ENCODE data around the gene TFAP2A. TPM values are rescaled to one million over a fixed set of nuclear protein-coding genes. Genes with fewer than 3 reads are reported as not detected.

TFAP2A gene
- total RNA-seq, 1 donor from 2014 or later: 3.4 TPM

DNA sequence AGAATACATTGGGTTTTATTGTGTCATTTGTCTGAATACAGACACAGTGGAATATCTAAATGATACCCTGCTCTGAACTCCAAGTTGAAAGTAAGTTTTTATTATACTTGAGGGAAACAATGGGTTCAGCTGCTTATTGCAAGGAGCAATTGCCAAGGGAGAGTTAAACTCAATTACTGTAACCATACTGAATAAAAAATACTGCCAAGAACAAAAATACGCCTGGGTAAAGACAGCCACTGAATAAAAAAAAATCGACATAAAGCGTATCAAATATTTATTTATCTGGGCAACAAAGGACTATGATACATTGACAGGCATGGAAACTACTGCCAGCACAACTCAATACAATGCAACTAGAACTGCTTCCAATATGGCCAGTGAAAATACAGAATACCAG lies 18.1 kb downstream of the TFAP2A start:
- H3K27me3 ChIP-seq (ENCODE audit: control insufficient read depth, insufficient read depth, low read length): no peaks in the 10 kb centered on the region
- H3K4me3 ChIP-seq (ENCODE audit: low read depth, low read length): no peak overlapping the region
- H3K36me3 ChIP-seq (ENCODE audit: control insufficient read depth, insufficient read depth, low read length): peaks cover 9% of the 10 kb centered on the region
- DNase-seq (ENCODE audit: low read depth) (no peak), FAIRE-seq (no peak)
- TF ChIP-seq, protein P1, sequence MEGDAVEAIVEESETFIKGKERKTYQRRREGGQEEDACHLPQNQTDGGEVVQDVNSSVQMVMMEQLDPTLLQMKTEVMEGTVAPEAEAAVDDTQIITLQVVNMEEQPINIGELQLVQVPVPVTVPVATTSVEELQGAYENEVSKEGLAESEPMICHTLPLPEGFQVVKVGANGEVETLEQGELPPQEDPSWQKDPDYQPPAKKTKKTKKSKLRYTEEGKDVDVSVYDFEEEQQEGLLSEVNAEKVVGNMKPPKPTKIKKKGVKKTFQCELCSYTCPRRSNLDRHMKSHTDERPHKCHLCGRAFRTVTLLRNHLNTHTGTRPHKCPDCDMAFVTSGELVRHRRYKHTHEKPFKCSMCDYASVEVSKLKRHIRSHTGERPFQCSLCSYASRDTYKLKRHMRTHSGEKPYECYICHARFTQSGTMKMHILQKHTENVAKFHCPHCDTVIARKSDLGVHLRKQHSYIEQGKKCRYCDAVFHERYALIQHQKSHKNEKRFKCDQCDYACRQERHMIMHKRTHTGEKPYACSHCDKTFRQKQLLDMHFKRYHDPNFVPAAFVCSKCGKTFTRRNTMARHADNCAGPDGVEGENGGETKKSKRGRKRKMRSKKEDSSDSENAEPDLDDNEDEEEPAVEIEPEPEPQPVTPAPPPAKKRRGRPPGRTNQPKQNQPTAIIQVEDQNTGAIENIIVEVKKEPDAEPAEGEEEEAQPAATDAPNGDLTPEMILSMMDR (IDR thresholded peaks at IDR 0.05; ENCODE audit: insufficient read depth, low read length, severe bottlenecking): no peak

DNA sequence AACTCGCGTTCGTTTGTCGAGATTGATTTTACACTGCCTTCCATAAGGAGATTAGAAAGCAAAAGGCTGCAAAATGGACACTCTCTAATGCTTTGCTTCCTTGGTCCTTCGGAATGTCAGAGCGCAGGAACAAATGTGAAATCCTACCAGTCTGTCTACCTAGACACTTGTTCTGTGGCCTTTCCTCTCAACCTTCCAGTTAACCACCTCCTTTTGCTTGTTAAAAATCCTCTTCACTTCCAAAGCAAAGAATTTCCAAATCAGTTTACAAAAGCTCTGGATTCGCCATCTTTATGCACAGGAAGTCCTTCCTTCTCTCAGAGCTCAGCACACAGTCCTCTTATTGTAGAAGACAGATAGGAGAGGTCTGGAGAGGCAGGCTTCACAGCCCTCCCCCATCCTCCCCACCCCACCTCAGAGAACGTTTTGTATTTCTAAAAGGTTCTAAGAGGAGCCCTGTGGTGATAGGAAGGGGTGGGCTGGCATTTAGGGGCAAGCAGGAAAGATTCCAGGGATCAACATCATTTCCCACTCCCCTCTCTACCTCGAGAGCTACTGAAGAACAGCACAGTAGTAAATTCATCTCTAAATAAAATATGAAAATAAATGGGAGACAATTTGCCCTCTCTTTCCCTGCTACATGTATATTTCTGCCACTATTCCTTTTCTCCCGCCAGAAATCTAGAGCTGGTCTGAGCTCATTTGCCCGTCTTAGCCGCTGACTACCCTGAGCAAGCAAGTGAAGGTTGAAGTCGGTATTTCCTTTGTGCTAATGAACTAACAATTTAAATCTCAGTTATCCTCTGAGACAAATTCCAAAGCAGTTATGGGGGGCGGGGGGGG lies 18.9 kb downstream of the TFAP2A start:
- FAIRE-seq: no peak
- H3K27me3 ChIP-seq (ENCODE audit: control insufficient read depth, insufficient read depth, low read length): no peaks in the 10 kb centered on the region
- H3K4me3 ChIP-seq (ENCODE audit: low read depth, low read length): no peak overlapping the region
- H3K36me3 ChIP-seq (ENCODE audit: control insufficient read depth, insufficient read depth, low read length): peaks cover 8% of the 10 kb centered on the region
- TF ChIP-seq, protein P1 (IDR thresholded peaks at IDR 0.05; ENCODE audit: insufficient read depth, low read length, severe bottlenecking): no peak
- DNase-seq (ENCODE audit: low read depth): peak; percentile 22

DNA sequence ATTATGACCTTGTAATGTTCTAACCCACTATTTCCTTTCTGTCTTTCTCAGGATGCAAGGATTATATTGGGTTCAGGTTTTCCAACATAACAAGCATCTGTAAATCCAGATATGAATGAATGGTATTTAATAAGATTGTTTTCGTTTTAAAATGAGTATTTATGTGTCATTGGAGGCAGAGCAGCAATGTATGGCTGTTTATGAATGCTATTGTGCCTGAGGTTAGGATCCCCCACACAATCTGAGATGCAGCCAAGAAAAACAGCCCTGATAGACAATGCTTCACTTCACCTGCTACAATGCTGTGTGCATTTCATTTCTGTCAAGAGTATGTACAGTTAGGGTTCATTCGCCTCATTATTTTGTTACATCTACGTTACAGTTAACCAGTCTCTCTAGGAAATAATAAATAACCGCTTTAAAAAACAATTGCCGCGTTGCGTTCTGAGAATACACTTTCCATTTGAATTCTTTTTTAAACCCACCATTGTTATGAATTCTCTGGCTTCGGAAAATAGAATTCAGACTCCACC lies 19.6 kb downstream of the TFAP2A start:
- FAIRE-seq (no peak), DNase-seq (ENCODE audit: low read depth) (peak; percentile 29)
- TF ChIP-seq, protein P1 (IDR thresholded peaks at IDR 0.05; ENCODE audit: insufficient read depth, low read length, severe bottlenecking): no peak
- H3K36me3 ChIP-seq (ENCODE audit: control insufficient read depth, insufficient read depth, low read length): peaks cover 8% of the 10 kb centered on the region
- no peaks in the 10 kb centered on the region for H3K27me3 ChIP-seq (ENCODE audit: control insufficient read depth, insufficient read depth, low read length)
- no peak overlapping the region for H3K4me3 ChIP-seq (ENCODE audit: low read depth, low read length)

DNA sequence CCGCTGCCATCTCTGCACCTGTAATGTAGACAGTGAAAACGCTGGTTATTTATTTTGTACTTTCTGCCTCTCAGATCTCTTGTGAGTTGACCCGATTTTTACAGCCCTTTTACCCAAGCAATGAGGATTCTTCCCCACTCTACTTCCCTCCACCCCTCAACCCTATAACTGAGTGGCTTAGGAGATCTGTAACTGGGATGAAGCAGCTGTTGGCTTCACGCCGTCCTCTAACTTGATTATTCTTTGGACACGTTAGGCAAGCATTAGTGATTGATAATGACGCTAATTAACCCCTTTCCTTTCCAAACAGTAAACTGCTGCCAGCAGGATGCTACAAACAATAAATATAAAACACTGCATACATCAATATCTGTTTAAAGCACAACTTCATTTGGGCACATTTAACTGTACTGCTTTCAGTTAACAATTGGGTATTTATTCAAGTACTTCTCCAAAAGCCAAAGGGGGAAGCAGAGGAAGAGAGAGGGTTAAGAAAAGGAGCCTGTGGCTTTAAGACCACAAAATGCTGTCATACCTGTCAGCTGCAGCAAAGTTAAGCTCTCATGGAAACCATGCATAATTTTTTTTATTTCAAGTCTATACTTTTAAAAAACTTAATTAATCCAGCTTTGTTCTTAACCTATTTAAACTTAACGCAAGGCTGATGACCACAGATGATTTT lies 21.2 kb downstream of the TFAP2A start:
- TF ChIP-seq, protein P1 (IDR thresholded peaks at IDR 0.05; ENCODE audit: insufficient read depth, low read length, severe bottlenecking): no peak
- Histone ChIP-seq H3K4me3 (ENCODE audit: low read depth, low read length) (no peak overlapping the region), H3K36me3 (ENCODE audit: control insufficient read depth, insufficient read depth, low read length) (peaks cover 5% of the 10 kb centered on the region), H3K27me3 (ENCODE audit: control insufficient read depth, insufficient read depth, low read length) (no peaks in the 10 kb centered on the region)
- DNase-seq (ENCODE audit: low read depth): no peak
- no peak for FAIRE-seq

DNA sequence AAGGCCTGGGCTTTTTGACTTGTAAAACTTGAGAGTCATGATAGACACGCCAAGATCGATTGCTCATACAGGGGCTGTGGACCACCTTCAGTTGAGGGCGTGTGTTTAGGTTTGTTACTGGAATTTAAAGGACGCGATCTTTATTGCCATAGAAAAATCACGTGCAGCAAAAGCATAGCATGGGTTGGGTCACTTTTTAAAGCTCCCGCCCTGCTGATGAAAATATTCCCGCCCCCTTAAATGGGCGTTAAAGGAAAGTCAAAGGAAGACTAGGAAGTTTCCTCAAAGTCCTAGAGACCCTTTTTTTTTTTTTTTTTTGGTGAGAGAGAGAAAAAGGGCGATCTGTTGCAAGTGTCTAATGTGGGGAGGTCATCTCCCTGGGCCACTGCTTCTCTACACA lies 23.1 kb downstream of the TFAP2A start:
- FAIRE-seq: no peak
- Histone ChIP-seq H3K4me3 (ENCODE audit: low read depth, low read length) (no peak overlapping the region), H3K36me3 (ENCODE audit: control insufficient read depth, insufficient read depth, low read length) (no peaks in the 10 kb centered on the region), H3K27me3 (ENCODE audit: control insufficient read depth, insufficient read depth, low read length) (no peaks in the 10 kb centered on the region)
- TF ChIP-seq, protein P1 (IDR thresholded peaks at IDR 0.05; ENCODE audit: insufficient read depth, low read length, severe bottlenecking): no peak
- DNase-seq (ENCODE audit: low read depth): no peak
